Subcutaneous adipose tissue (tissue), 4 donors: ENCODE results near the gene UBAC1. TPM values are rescaled to one million over a fixed set of nuclear protein-coding genes. Genes with fewer than 3 reads are reported as not detected.

Source experiments
- CTCF ChIP-seq: fragments of 450-650 bp; IDR thresholded peaks from one replicate; pipeline ENCODE4 v1.5.1; 2016; ENCODE audit warnings: low read depth, mild to moderate bottlenecking, control low read depth, antibody characterized with exemption, moderate library complexity
- total RNA-seq, 4 donors: library from RNA; depleted of rRNA; stranded (reverse); fragments of >200 nt; gene quantifications; one replicate each; pipeline ENCODE4 v1.1.0, GENCODE V29; 2016

The UBAC1 gene
- total RNA-seq, 4 donors from 2014 or later, result 32.4 to 56.9 (median 51.2) TPM

- TF ChIP-seq CTCF, result no peak
These were observed 28.0 kb upstream of the UBAC1 start for GRCh38 chr9:135989157-135989556.

- TF ChIP-seq CTCF, result no peak
These were observed 27.3 kb upstream of the UBAC1 start for GRCh38 chr9:135988493-135988892.

GRCh38 chr9:135987838-135988404, 26.7 kb upstream of the UBAC1 start:
- TF ChIP-seq CTCF, result no peak

- TF ChIP-seq CTCF, result no peak
These were observed 25.4 kb upstream of the UBAC1 start for GRCh38 chr9:135986605-135987004.

GRCh38 chr9:135985889-135986288, 24.7 kb upstream of the UBAC1 start:
- no peak for TF ChIP-seq CTCF

GRCh38 chr9:135985459-135985774, 24.2 kb upstream of the UBAC1 start:
- no peak for TF ChIP-seq CTCF

GRCh38 chr9:135984072-135984710, 23.0 kb upstream of the UBAC1 start:
- TF ChIP-seq CTCF, result no peak
